Panc1 (cell line): ENCODE results near the gene PTPRA.

Experiments
- SIN3A ChIP-seq: IDR thresholded peaks from 2 replicates; pipeline ENCODE4 v1.6.1; 2012; ENCODE audit warnings: low read depth, mild to moderate bottlenecking, low read length, moderate library complexity, borderline replicate concordance; ENCODE audit not compliant: insufficient read depth
- TCF7L2 ChIP-seq: IDR thresholded peaks from 2 replicates; pipeline ENCODE4 v1.6.1; 2011; ENCODE audit warnings: mild to moderate bottlenecking, low read depth, low read length, inconsistent platforms
- TF ChIP-seq, protein P1 (sequence below), 2 experiments: IDR thresholded peaks; 2 replicates each; pipeline ENCODE4 v1.6.1; 2011 to 2012; ENCODE audit warnings: low read depth in 2 of 2, control low read depth in 1 of 2, low read length in 1 of 2, mild to moderate bottlenecking in 1 of 2, moderate library complexity in 1 of 2; ENCODE audit not compliant: insufficient read depth in 1 of 2
- TF ChIP-seq, protein P2 (sequence below): fragments of 450-650 bp; IDR thresholded peaks from 2 replicates; pipeline ENCODE4 v1.5.1; 2017; ENCODE audit warnings: mild to moderate bottlenecking

DNA sequence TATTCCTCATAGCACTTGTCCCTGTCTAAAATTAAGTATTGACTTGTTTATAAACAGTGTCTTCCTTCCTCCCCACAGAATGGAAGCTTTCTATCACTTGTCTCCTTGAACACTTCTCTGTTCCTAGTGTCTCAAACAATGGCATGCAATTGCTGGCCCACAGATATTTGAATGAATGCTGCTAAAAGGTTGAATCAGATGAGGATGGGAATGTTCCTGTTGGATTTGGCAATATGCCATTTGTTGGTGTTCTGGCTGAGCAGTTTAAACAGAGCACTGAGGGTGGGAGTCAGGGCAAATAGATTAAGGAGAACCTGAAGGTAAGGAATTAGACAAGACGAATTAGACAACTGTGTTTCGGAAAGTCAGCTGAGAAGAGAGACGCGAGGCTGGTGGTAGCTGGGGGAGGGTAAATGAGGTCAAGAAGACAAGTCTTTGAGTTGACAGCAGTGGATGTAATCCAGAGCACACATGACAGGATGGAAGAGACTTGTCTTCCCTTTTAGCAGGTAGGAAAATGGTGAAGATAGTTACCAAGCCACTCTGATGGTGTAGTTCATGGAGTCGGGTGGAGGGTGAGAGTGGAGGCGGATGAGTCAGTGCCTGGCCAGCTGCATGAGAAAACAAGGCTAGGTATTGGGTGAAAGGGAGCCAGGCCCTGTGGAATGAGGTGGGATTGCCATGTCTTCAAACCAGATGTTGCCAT, 111.8 kb downstream of the PTPRA start:
- TF ChIP-seq, protein P1, sequence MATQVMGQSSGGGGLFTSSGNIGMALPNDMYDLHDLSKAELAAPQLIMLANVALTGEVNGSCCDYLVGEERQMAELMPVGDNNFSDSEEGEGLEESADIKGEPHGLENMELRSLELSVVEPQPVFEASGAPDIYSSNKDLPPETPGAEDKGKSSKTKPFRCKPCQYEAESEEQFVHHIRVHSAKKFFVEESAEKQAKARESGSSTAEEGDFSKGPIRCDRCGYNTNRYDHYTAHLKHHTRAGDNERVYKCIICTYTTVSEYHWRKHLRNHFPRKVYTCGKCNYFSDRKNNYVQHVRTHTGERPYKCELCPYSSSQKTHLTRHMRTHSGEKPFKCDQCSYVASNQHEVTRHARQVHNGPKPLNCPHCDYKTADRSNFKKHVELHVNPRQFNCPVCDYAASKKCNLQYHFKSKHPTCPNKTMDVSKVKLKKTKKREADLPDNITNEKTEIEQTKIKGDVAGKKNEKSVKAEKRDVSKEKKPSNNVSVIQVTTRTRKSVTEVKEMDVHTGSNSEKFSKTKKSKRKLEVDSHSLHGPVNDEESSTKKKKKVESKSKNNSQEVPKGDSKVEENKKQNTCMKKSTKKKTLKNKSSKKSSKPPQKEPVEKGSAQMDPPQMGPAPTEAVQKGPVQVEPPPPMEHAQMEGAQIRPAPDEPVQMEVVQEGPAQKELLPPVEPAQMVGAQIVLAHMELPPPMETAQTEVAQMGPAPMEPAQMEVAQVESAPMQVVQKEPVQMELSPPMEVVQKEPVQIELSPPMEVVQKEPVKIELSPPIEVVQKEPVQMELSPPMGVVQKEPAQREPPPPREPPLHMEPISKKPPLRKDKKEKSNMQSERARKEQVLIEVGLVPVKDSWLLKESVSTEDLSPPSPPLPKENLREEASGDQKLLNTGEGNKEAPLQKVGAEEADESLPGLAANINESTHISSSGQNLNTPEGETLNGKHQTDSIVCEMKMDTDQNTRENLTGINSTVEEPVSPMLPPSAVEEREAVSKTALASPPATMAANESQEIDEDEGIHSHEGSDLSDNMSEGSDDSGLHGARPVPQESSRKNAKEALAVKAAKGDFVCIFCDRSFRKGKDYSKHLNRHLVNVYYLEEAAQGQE (IDR thresholded peaks at IDR 0.05; ENCODE audit: insufficient read depth in 1 of 2, low read depth in 2 of 2, low read length in 1 of 2) = no peak
- TF ChIP-seq, protein P2, sequence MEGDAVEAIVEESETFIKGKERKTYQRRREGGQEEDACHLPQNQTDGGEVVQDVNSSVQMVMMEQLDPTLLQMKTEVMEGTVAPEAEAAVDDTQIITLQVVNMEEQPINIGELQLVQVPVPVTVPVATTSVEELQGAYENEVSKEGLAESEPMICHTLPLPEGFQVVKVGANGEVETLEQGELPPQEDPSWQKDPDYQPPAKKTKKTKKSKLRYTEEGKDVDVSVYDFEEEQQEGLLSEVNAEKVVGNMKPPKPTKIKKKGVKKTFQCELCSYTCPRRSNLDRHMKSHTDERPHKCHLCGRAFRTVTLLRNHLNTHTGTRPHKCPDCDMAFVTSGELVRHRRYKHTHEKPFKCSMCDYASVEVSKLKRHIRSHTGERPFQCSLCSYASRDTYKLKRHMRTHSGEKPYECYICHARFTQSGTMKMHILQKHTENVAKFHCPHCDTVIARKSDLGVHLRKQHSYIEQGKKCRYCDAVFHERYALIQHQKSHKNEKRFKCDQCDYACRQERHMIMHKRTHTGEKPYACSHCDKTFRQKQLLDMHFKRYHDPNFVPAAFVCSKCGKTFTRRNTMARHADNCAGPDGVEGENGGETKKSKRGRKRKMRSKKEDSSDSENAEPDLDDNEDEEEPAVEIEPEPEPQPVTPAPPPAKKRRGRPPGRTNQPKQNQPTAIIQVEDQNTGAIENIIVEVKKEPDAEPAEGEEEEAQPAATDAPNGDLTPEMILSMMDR = no peak
- TF ChIP-seq TCF7L2 (no peak), SIN3A (no peak)
